ENCODE measurements around the gene SLC38A4. TPM values are rescaled to one million over a fixed set of nuclear protein-coding genes. Genes with fewer than 3 reads are reported as not detected.

The SLC38A4 gene
- total RNA-seq, 1 experiment from 2014 or later = 0.09 TPM

- Histone ChIP-seq H2AFZ (no peak overlapping the region), H4K20me1 (ENCODE audit: insufficient read depth) (no peaks in the 10 kb centered on the region), H3K27me3 (ENCODE audit: insufficient read depth, low read depth) (no peaks in the 10 kb centered on the region), H3K4me3 (no peak overlapping the region), H3K9me3 (ENCODE audit: insufficient read depth, low read depth) (peaks cover 5% of the 10 kb centered on the region; the same call in 1 of the 2 replicates), H3K4me2 (no peak overlapping the region), H3K36me3 (ENCODE audit: low read depth) (no peaks in the 10 kb centered on the region), H3K79me2 (ENCODE audit: low read depth) (no peaks in the 10 kb centered on the region), H3K27ac (no peak overlapping the region), H3K4me1 (replicated peaks; ENCODE audit: insufficient read depth) (no peaks in the 10 kb centered on the region; the same call in 1 of the 2 replicates), H3F3A (ENCODE audit: insufficient read depth, low read depth) (no peaks in the 10 kb centered on the region), H3K9me2 (ENCODE audit: insufficient read depth) (no peaks in the 10 kb centered on the region)
- intact Hi-C loops (cut with micrococcal nuclease; ENCODE audit: unreplicated experiment) = no loop called here
- POLR2A ChIA-PET (ENCODE audit: unreplicated experiment) = interaction anchor here (0.5 kb wide), 1 partner anchor 480 kb away, joined by 4 read pairs; no protein-coding TSS in a partner anchor
- no TSS peak for BruUV-seq (replicated peaks)
- TF ChIP-seq EZH2 (IDR thresholded peaks at IDR 0.05; ENCODE audit: low read depth) (no peak), CTCF (conservative IDR thresholded peaks at IDR 0.05) (no peak)
- CTCF ChIA-PET = no interaction called here
- no peak for DNase-seq
Observed at GRCh38 chr12:46839964-46840363, 14.2 kb upstream of the SLC38A4 start.

- Histone ChIP-seq H3K9me3 (ENCODE audit: insufficient read depth, low read depth) (peaks cover 5% of the 10 kb centered on the region; the same call in 1 of the 2 replicates), H3K4me1 (replicated peaks; ENCODE audit: insufficient read depth) (no peaks in the 10 kb centered on the region; the same call in 1 of the 2 replicates), H2AFZ (no peak overlapping the region), H3K4me2 (no peak overlapping the region), H3K9me2 (ENCODE audit: insufficient read depth) (no peaks in the 10 kb centered on the region), H3K36me3 (ENCODE audit: low read depth) (no peaks in the 10 kb centered on the region), H3K27ac (no peak overlapping the region), H3K79me2 (ENCODE audit: low read depth) (no peaks in the 10 kb centered on the region), H3K27me3 (ENCODE audit: insufficient read depth, low read depth) (no peaks in the 10 kb centered on the region), H3K4me3 (no peak overlapping the region), H3F3A (ENCODE audit: insufficient read depth, low read depth) (no peaks in the 10 kb centered on the region), H4K20me1 (ENCODE audit: insufficient read depth) (no peaks in the 10 kb centered on the region)
- TF ChIP-seq EZH2 (IDR thresholded peaks at IDR 0.05; ENCODE audit: low read depth) (no peak), CTCF (conservative IDR thresholded peaks at IDR 0.05) (no peak)
- DNase-seq = no peak
- POLR2A ChIA-PET (ENCODE audit: unreplicated experiment) = interaction anchor here (0.5 kb wide), 1 partner anchor 479 kb away, joined by 4 read pairs; no protein-coding TSS in a partner anchor
- no TSS peak for BruUV-seq (replicated peaks)
- CTCF ChIA-PET = no interaction called here
- intact Hi-C loops (cut with micrococcal nuclease; ENCODE audit: unreplicated experiment) = no loop called here
Observed at GRCh38 chr12:46839232-46839631, 13.4 kb upstream of the SLC38A4 start.

- ChIA-PET CTCF (no interaction called here), POLR2A (ENCODE audit: unreplicated experiment) (no interaction called here)
- no peak for DNase-seq
Observed at GRCh38 chr12:46835785-46836184, 10.0 kb upstream of the SLC38A4 start.

More at GRCh38 chr12:46835785-46836184, 10.0 kb upstream of the SLC38A4 start:
- H3K79me2 ChIP-seq (ENCODE audit: low read depth) = no peaks in the 10 kb centered on the region
- H3K4me3 ChIP-seq = no peak overlapping the region
- no peaks in the 10 kb centered on the region for H3K36me3 ChIP-seq (ENCODE audit: low read depth)
- H3F3A ChIP-seq (ENCODE audit: insufficient read depth, low read depth) = no peaks in the 10 kb centered on the region
- TF ChIP-seq CTCF (conservative IDR thresholded peaks at IDR 0.05) (no peak), EZH2 (IDR thresholded peaks at IDR 0.05; ENCODE audit: low read depth) (no peak)
- H3K4me1 ChIP-seq (replicated peaks; ENCODE audit: insufficient read depth) = no peaks in the 10 kb centered on the region; the same call in 1 of the 2 replicates
- H2AFZ ChIP-seq = no peak overlapping the region
- H3K9me3 ChIP-seq (ENCODE audit: insufficient read depth, low read depth) = peaks cover 5% of the 10 kb centered on the region; the same call in 1 of the 2 replicates
- no peaks in the 10 kb centered on the region for H3K27me3 ChIP-seq (ENCODE audit: insufficient read depth, low read depth)
- no peak overlapping the region for H3K27ac ChIP-seq
- intact Hi-C loops (cut with micrococcal nuclease; ENCODE audit: unreplicated experiment) = no loop called here
- BruUV-seq (replicated peaks) = no TSS peak
- H4K20me1 ChIP-seq (ENCODE audit: insufficient read depth) = no peaks in the 10 kb centered on the region
- H3K9me2 ChIP-seq (ENCODE audit: insufficient read depth) = no peaks in the 10 kb centered on the region
- no peak overlapping the region for H3K4me2 ChIP-seq

Measured in PC-9 (cell line).